ENCODE results near the gene BORCS6.

- TF ChIP-seq CTCF (IDR thresholded peaks at IDR 0.05 in 8 of 11, conservative IDR thresholded peaks at IDR 0.05 in 3 of 11) (no peak), POLR2AphosphoS5 (IDR thresholded peaks at IDR 0.05) (no peak)
Observed at GRCh38 chr17:8155996-8156245, 34.1 kb downstream of the BORCS6 start.
